Activated CD4-positive, alpha-beta T cell treated with anti-CD3 and anti-CD28 coated beads, Interleukin-2, amount 10 ng/mL, durations not matched to agents 7 days and 5 days (primary cell): ENCODE results near the gene CHST9. TPM values are rescaled to one million over a fixed set of nuclear protein-coding genes. Genes with fewer than 3 reads are reported as not detected.

Experiments used
- CTCF ChIA-PET: fragments of 350-600 bp; sonication (Branson Sonifier 250); formaldehyde crosslinking; loops from one replicate; lab custom pipeline; 2021; ENCODE audit warnings: antibody characterized with exemption; lab: Charles Lee
- POLR2A ChIA-PET: fragments of 350-600 bp; sonication (Branson Sonifier 250); formaldehyde crosslinking; loops from one replicate; lab custom pipeline; 2021; ENCODE audit warnings: antibody characterized with exemption; lab: Charles Lee
- DNase-seq: peaks from one replicate; pipeline ENCODE4 v3.0.0-alpha.2; 2020
- H3K27ac Mint-ChIP-seq: one replicate; pipeline ENCODE4 v1.8.0; 2021; ENCODE audit warnings: mild to moderate bottlenecking, moderate library complexity, mixed read lengths
- H3K27me3 Mint-ChIP-seq: one replicate; pipeline ENCODE4 v1.8.0; 2021; ENCODE audit warnings: mixed read lengths
- H3K36me3 Mint-ChIP-seq: one replicate; pipeline ENCODE4 v1.8.0; 2021; ENCODE audit warnings: low read depth, mixed read lengths
- H3K4me1 Mint-ChIP-seq: one replicate; pipeline ENCODE4 v1.8.0; 2021; ENCODE audit warnings: mixed read lengths
- H3K4me3 Mint-ChIP-seq: one replicate; pipeline ENCODE4 v1.8.0; 2021; ENCODE audit warnings: mild to moderate bottlenecking, moderate library complexity, mixed read lengths
- H3K9me3 Mint-ChIP-seq: one replicate; pipeline ENCODE4 v1.8.0; 2021; ENCODE audit warnings: mixed read lengths
- total RNA-seq, 2 experiments: library from RNA; stranded (reverse); gene quantifications; one replicate each; pipeline ENCODE4 v1.2.3, GENCODE V29; 2021

CHST9 gene
- total RNA-seq, 2 experiments from 2014 or later = not detected

DNA sequence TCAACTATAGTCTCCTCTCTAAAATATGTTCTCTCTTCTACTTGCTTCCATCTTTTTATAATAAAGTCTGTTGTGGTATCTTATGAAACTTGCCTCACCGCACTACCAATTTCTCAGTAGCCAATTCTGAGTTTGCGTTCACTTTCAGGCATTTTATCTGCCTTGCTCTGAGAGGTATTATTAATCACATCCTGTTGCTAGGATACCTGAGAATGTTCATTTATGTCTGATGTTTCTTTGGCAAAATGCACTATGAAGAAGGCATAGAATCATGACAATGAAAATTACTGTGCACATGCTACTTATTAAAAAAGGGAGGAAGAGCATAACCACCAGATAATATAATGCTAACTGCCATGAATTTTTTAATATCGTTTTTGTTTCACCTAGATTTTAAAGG lies 130.2 kb downstream of the CHST9 start:
- ChIA-PET CTCF (no interaction called here), POLR2A (no interaction called here)
- no peak overlapping the region for H3K27ac Mint-ChIP-seq
- H3K4me1 Mint-ChIP-seq = no peaks in the 10 kb centered on the region
- no peak for DNase-seq
- H3K4me3 Mint-ChIP-seq = no peak overlapping the region
- no peaks in the 10 kb centered on the region for H3K36me3 Mint-ChIP-seq
- no peaks in the 10 kb centered on the region for H3K27me3 Mint-ChIP-seq
- H3K9me3 Mint-ChIP-seq = no peaks in the 10 kb centered on the region

GRCh38 chr18:27049969-27050368 lies 135.1 kb downstream of the CHST9 start:
- H3K27me3 Mint-ChIP-seq = no peaks in the 10 kb centered on the region
- CTCF ChIA-PET = no interaction called here
- no peaks in the 10 kb centered on the region for H3K36me3 Mint-ChIP-seq
- no peak overlapping the region for H3K4me3 Mint-ChIP-seq
- no peaks in the 10 kb centered on the region for H3K4me1 Mint-ChIP-seq
- DNase-seq = no peak
- POLR2A ChIA-PET = no interaction called here
- no peak overlapping the region for H3K27ac Mint-ChIP-seq
- H3K9me3 Mint-ChIP-seq = no peaks in the 10 kb centered on the region

GRCh38 chr18:27045342-27045741 lies 139.8 kb downstream of the CHST9 start:
- no peaks in the 10 kb centered on the region for H3K36me3 Mint-ChIP-seq
- no peak overlapping the region for H3K4me3 Mint-ChIP-seq
- no peaks in the 10 kb centered on the region for H3K4me1 Mint-ChIP-seq
- no peak for DNase-seq
- POLR2A ChIA-PET = no interaction called here
- no peaks in the 10 kb centered on the region for H3K9me3 Mint-ChIP-seq
- CTCF ChIA-PET = no interaction called here
- H3K27me3 Mint-ChIP-seq = no peaks in the 10 kb centered on the region
- no peak overlapping the region for H3K27ac Mint-ChIP-seq

- no peaks in the 10 kb centered on the region for H3K9me3 Mint-ChIP-seq
- DNase-seq = no peak
- no peak overlapping the region for H3K27ac Mint-ChIP-seq
- ChIA-PET CTCF (interaction anchor here (1.2 kb wide), 1 partner anchor 8 kb away, joined by 5 read pairs; no protein-coding TSS in a partner anchor), POLR2A (no interaction called here)
- H3K4me1 Mint-ChIP-seq = no peaks in the 10 kb centered on the region
- no peak overlapping the region for H3K4me3 Mint-ChIP-seq
- H3K27me3 Mint-ChIP-seq = no peaks in the 10 kb centered on the region
- H3K36me3 Mint-ChIP-seq = no peaks in the 10 kb centered on the region
Measured at GRCh38 chr18:27042177-27042576, 142.9 kb downstream of the CHST9 start.

GRCh38 chr18:27040796-27041195 lies 144.3 kb downstream of the CHST9 start:
- Mint-ChIP-seq H3K27me3 (no peaks in the 10 kb centered on the region), H3K9me3 (no peaks in the 10 kb centered on the region)
- POLR2A ChIA-PET = no interaction called here

DNA sequence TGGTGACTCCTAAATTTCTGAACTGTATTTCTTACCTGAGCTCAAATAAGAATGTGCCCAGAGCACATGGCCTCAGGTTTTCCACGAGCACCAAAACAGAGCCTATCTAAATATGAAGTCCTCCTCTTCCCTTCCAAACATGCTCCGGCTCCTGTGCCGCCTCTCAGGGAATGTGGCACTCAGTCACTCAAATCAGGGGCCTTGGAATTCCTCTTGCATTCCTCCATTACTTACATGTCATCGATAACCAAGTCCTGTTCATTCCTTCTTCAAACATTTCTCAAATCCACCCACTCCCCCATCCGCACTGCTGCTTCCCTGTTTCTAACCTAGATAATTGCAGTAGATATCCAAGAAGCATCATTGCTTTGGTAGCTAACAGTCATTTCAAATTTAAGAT lies 151.4 kb downstream of the CHST9 start:
- Mint-ChIP-seq H3K9me3 (no peaks in the 10 kb centered on the region), H3K4me3 (no peak overlapping the region), H3K27ac (no peak overlapping the region), H3K4me1 (no peaks in the 10 kb centered on the region), H3K36me3 (no peaks in the 10 kb centered on the region), H3K27me3 (no peaks in the 10 kb centered on the region)
- ChIA-PET POLR2A (no interaction called here), CTCF (interaction anchor here (1.6 kb wide), 1 partner anchor 9 kb away, joined by 5 read pairs; no protein-coding TSS in a partner anchor)
- DNase-seq = no peak

More at GRCh38 chr18:27040796-27041195, 144.3 kb downstream of the CHST9 start:
- CTCF ChIA-PET = no interaction called here
- H3K4me3 Mint-ChIP-seq = no peak overlapping the region
- no peak for DNase-seq
- no peaks in the 10 kb centered on the region for H3K36me3 Mint-ChIP-seq
- H3K27ac Mint-ChIP-seq = no peak overlapping the region
- no peaks in the 10 kb centered on the region for H3K4me1 Mint-ChIP-seq

- Mint-ChIP-seq H3K4me3 (no peak overlapping the region), H3K27me3 (no peaks in the 10 kb centered on the region), H3K9me3 (no peaks in the 10 kb centered on the region), H3K27ac (no peak overlapping the region), H3K36me3 (no peaks in the 10 kb centered on the region), H3K4me1 (no peaks in the 10 kb centered on the region)
- ChIA-PET CTCF (no interaction called here), POLR2A (no interaction called here)
- no peak for DNase-seq
Measured at GRCh38 chr18:27030421-27030820, 154.7 kb downstream of the CHST9 start.

DNA sequence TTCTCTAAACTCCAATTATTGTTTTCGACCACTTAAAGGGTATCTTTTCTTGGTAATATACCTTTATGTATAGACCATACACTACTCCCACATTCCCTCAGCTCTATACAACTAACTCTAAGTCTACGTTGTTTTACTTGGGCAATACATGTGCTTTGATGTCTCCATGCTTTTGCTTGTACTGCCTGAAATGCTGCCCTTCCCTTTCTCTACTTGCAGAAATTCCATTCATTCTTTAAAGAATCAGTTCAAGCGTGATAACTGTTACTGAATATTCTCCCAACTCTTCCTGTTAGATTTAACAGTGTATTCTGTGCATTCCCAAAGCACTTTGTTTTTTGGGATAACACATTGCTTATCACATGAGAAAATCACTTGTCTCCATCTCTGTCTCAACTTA lies 162.6 kb downstream of the CHST9 start:
- no peaks in the 10 kb centered on the region for H3K4me1 Mint-ChIP-seq
- ChIA-PET CTCF (no interaction called here), POLR2A (no interaction called here)
- H3K36me3 Mint-ChIP-seq = no peaks in the 10 kb centered on the region
- no peaks in the 10 kb centered on the region for H3K27me3 Mint-ChIP-seq
- H3K9me3 Mint-ChIP-seq = no peaks in the 10 kb centered on the region
- no peak for DNase-seq
- H3K4me3 Mint-ChIP-seq = no peak overlapping the region
- H3K27ac Mint-ChIP-seq = no peak overlapping the region

DNA sequence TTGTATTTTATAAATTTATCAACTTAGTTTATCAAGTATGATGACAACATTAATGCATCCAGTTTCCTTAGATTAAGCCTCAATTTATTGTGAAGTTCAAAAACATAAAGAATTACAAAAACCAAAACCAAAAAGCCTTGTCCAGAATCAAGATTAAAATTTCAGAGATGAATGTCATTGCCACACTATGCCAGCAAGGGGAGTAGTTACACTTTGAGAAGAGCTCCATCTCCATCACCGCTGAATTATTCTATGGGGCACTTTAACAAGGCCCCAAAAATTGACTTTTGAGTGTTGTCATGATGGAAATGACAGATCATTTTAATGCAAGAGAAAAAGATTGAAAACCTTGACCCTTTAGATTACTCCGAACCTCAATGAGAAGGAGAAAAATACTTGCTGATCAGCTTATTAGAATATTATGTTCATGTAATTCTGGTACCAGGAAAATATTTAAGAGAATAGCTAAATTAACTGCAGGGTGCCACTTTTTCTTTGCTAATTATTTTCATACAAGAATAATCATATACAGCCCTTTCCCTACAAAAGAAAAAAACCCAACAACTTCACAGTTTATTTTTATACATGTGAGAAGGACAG lies 167.1 kb downstream of the CHST9 start:
- POLR2A ChIA-PET = no interaction called here
- H3K9me3 Mint-ChIP-seq = no peaks in the 10 kb centered on the region
- CTCF ChIA-PET = no interaction called here
- H3K36me3 Mint-ChIP-seq = no peaks in the 10 kb centered on the region
- no peaks in the 10 kb centered on the region for H3K27me3 Mint-ChIP-seq
- DNase-seq = no peak
- H3K27ac Mint-ChIP-seq = no peak overlapping the region
- H3K4me1 Mint-ChIP-seq = no peaks in the 10 kb centered on the region
- no peak overlapping the region for H3K4me3 Mint-ChIP-seq

DNA sequence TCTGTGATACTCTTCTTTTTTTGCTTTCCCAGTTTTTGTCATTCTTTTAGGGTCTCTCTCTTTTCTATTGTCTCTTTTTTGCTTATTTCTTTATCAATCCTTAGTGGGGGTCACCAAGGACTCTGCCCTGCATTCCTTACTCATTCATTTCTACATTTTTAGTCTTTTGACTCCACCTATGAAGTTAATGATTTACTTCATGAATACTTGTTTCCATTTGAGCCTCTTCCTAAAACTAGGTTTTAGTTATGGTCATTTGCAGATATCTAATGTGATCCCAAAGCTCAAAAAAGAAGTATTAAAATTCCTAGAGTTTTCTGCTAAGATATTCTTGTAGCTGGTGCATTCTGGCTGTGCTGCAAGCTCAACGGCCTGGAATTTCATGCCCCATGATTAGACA lies 170.3 kb downstream of the CHST9 start:
- CTCF ChIA-PET = no interaction called here
- Mint-ChIP-seq H3K27ac (no peak overlapping the region), H3K27me3 (no peaks in the 10 kb centered on the region), H3K4me3 (no peak overlapping the region), H3K36me3 (no peaks in the 10 kb centered on the region), H3K9me3 (no peaks in the 10 kb centered on the region), H3K4me1 (no peaks in the 10 kb centered on the region)
- POLR2A ChIA-PET = no interaction called here
- DNase-seq = no peak

DNA sequence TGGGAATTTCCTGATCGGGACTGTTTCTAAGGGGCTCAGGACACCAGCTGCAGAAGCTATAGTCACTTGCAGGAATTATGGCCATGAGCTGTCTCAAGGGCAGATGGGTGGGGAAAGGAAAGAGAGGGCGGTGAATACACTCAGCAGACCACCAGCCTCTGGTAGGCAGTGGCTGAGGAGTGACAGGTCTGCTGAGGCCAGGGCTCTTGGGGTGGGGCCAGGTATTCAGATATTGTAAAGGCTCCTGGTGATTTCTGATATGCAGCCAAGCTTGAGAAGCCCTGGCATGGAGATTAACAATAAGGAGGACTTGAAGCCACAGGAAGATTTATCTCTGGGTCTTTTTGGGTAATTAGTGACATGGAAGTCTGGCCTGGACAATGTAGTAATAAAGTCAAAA lies 174.3 kb downstream of the CHST9 start:
- POLR2A ChIA-PET = no interaction called here
- CTCF ChIA-PET = no interaction called here
- Mint-ChIP-seq H3K36me3 (no peaks in the 10 kb centered on the region), H3K27ac (no peak overlapping the region), H3K9me3 (no peaks in the 10 kb centered on the region), H3K4me1 (no peaks in the 10 kb centered on the region), H3K4me3 (no peak overlapping the region), H3K27me3 (no peaks in the 10 kb centered on the region)
- DNase-seq = no peak

DNA sequence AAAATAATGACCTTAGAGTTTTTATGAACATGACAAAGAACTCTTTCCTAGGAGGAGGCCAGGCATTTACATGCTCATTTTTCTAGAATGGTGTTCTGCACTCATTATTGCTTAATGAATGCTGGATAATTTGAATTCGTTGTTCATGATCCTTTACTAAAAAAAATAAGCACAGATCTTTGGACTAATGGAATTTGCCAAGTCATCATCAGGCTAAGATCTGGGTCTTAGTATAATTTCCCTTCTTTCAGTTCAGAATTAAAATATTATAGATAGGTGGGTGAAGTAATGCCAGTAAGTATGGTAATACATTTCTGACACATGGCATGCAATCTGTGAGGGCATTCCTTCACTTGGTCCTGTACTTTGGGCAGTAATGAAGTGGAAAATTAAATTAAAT lies 175.8 kb downstream of the CHST9 start:
- Mint-ChIP-seq H3K36me3 (no peaks in the 10 kb centered on the region), H3K27me3 (no peaks in the 10 kb centered on the region), H3K9me3 (no peaks in the 10 kb centered on the region), H3K27ac (no peak overlapping the region), H3K4me3 (no peak overlapping the region), H3K4me1 (no peaks in the 10 kb centered on the region)
- ChIA-PET POLR2A (no interaction called here), CTCF (no interaction called here)
- DNase-seq = no peak

DNA sequence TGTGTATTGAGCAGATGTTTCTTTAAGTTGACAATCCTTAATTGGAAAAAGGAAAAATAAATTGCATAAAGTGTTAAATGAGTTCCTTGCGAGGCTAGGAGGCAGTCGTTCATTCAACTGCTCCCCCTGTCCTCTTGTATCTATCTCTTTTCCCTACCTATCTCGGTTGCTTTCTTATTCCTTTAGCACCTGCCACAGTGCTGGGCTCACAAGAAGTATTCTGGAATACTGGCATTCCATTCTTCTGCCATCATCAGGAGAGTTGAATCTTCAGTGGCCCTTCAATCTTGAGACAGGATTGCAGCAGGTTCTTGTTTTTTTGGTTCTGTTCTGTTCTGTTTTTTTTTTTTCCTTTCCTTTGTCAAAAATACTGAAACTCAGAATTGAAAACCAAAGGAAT lies 176.5 kb downstream of the CHST9 start:
- Mint-ChIP-seq H3K4me1 (no peaks in the 10 kb centered on the region), H3K27me3 (no peaks in the 10 kb centered on the region), H3K9me3 (no peaks in the 10 kb centered on the region), H3K36me3 (no peaks in the 10 kb centered on the region), H3K27ac (no peak overlapping the region), H3K4me3 (no peak overlapping the region)
- ChIA-PET POLR2A (no interaction called here), CTCF (no interaction called here)
- DNase-seq = no peak

DNA sequence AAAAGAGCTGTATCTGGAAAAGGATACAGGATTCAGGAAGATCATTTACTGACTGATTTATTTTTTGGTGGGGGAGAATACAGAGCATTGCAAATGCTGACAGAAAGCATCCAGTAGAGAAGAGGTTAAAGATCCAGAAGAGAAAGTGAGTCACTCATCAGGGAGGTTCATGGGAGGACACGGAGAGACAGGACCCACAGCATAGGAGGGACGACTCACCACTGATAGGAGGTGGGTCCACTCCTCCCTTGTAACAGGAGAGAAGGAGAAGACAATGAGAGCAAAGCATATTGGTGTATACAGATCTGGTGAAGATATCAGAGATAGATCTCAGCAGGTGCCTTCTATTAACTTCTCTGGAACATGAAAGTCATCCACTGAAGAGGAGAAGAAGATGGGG lies 177.2 kb downstream of the CHST9 start:
- H3K4me3 Mint-ChIP-seq = no peak overlapping the region
- no peaks in the 10 kb centered on the region for H3K4me1 Mint-ChIP-seq
- no peaks in the 10 kb centered on the region for H3K36me3 Mint-ChIP-seq
- no peaks in the 10 kb centered on the region for H3K9me3 Mint-ChIP-seq
- ChIA-PET CTCF (no interaction called here), POLR2A (no interaction called here)
- no peak for DNase-seq
- H3K27ac Mint-ChIP-seq = no peak overlapping the region
- H3K27me3 Mint-ChIP-seq = no peaks in the 10 kb centered on the region
